Right lung (tissue), 5 donors: ENCODE data around the gene LAMB2. TPM values are rescaled to one million over a fixed set of nuclear protein-coding genes. Genes with fewer than 3 reads are reported as not detected.

Source experiments
- DNase-seq, 2 donors: peaks; one replicate each; pipeline ENCODE4 v3.0.0-alpha.2; 2013
- polyA plus RNA-seq, 5 donors: library from polyadenylated mRNA; unstranded; fragments of 120-200 nt; gene quantifications; one replicate each; pipeline versions ENCODE4 v1.2.1 to v1.2.3, GENCODE V29; 2013; ENCODE audit warnings: inconsistent platforms in 1 of 5, low replicate concordance in 1 of 5; ENCODE audit not compliant: insufficient read length in 5 of 5, insufficient read depth in 1 of 5

Gene LAMB2
- polyA plus RNA-seq, 5 donors, result 361 to 468 (median 423) TPM

- no peak for DNase-seq
These were observed 10.4 kb downstream of the LAMB2 start for GRCh38 chr3:49122451-49122850.

- no peak for DNase-seq
These were observed 10.8 kb downstream of the LAMB2 start for GRCh38 chr3:49122022-49122421.

- no peak for DNase-seq
These were observed 11.6 kb downstream of the LAMB2 start for GRCh38 chr3:49121132-49121736.

- DNase-seq, result peak; percentile 92 to 93
These were observed 12.3 kb downstream of the LAMB2 start, which contains the start of gene USP19 for GRCh38 chr3:49120438-49121131. Gene USP19 (minus strand): TSS chr3:49120823. CDS start chr3:49119145, 1,678 bp downstream.

GRCh38 chr3:49120096-49120437, 12.8 kb downstream of the LAMB2 start:
- DNase-seq, result no peak

- DNase-seq, result no peak
These were observed 13.4 kb downstream of the LAMB2 start for GRCh38 chr3:49119439-49119838.

- no peak for DNase-seq
These were observed 13.8 kb downstream of the LAMB2 start for GRCh38 chr3:49119036-49119435.

- DNase-seq, result no peak
These were observed 20.6 kb downstream of the LAMB2 start for GRCh38 chr3:49112262-49112661.

- DNase-seq, result no peak
These were observed 21.5 kb downstream of the LAMB2 start for GRCh38 chr3:49111347-49111746.

GRCh38 chr3:49110780-49111179, 22.1 kb downstream of the LAMB2 start:
- no peak for DNase-seq

- no peak for DNase-seq
These were observed 24.5 kb downstream of the LAMB2 start for GRCh38 chr3:49108346-49108745.

GRCh38 chr3:49104427-49105291, 28.2 kb downstream of the LAMB2 start, which contains the start of gene QARS1:
Gene QARS1 (minus strand): TSS chr3:49104757. CDS start chr3:49104733, 24 bp downstream.
- DNase-seq, result peak; percentile 89 to 91

GRCh38 chr3:49104052-49104426, 28.8 kb downstream of the LAMB2 start:
- no peak for DNase-seq

- no peak for DNase-seq
These were observed 32.7 kb downstream of the LAMB2 start for GRCh38 chr3:49100046-49100615.

GRCh38 chr3:49098910-49099630, 33.8 kb downstream of the LAMB2 start:
- no peak for DNase-seq

GRCh38 chr3:49098429-49098828, 34.4 kb downstream of the LAMB2 start:
- DNase-seq, result no peak

- peak; percentile 97 to 99 for DNase-seq
These were observed 38.7 kb downstream of the LAMB2 start, which contains the start of gene QRICH1 for GRCh38 chr3:49093853-49094767. Gene QRICH1 (minus strand): TSS chr3:49094071. CDS start chr3:49077017, 17,054 bp downstream.

GRCh38 chr3:49092938-49093852, 39.7 kb downstream of the LAMB2 start:
- peak; percentile 83 to 85 for DNase-seq

- DNase-seq, result no peak
These were observed 51.4 kb downstream of the LAMB2 start for GRCh38 chr3:49081429-49081828.
